Right lobe of liver (tissue), 4 donors: ENCODE data around the gene ZNF333.

ENCODE experiments used
- CTCF ChIP-seq, 4 donors: fragments of 200-600 bp in 3 of 4; fragments of 450-650 bp in 1 of 4; IDR thresholded peaks; one replicate each; pipeline versions ENCODE4 v1.5.1 to v1.8.0; 2016 to 2022; ENCODE audit warnings: antibody characterized with exemption in 4 of 4, mild to moderate bottlenecking in 2 of 4
- POLR2A ChIP-seq: fragments of 450-650 bp; IDR thresholded peaks from one replicate; pipeline ENCODE4 v1.6.1; 2017; ENCODE audit warnings: antibody characterized with exemption, mild to moderate bottlenecking
- donor health status: DM: no; HTN: no; CAD: no.
- donor health status: DM: no; HTN: no; CAD: no.
- donor health status: DM: no; HTN: yes; CAD: no.

GRCh38 chr19:14718522-14719116 is 28.8 kb downstream of the ZNF333 start:
- TF ChIP-seq CTCF (IDR thresholded peaks at IDR 0.05) (no peak), POLR2A (no peak)
